Activated CD8-positive, alpha-beta T cell treated with anti-CD3 and anti-CD28 coated beads for 36 hours (primary cell): Measurements from ENCODE around the gene BMP15. TPM values are rescaled to one million over a fixed set of nuclear protein-coding genes. Genes with fewer than 3 reads are reported as not detected.

Experiments used
- ATAC-seq: fragments of 200-7000 bp; cut with Tn5 transposase; one replicate; pipeline ENCODE4 v1.10.0; 2021; ENCODE audit warnings: mild to moderate bottlenecking, moderate library complexity
- CTCF ChIA-PET: fragments of 350-600 bp; sonication (Branson Sonifier 250); formaldehyde crosslinking; loops from one replicate; lab custom pipeline; 2021; ENCODE audit warnings: antibody characterized with exemption; lab: Charles Lee
- POLR2A ChIA-PET: fragments of 350-600 bp; sonication (Branson Sonifier 250); formaldehyde crosslinking; loops from one replicate; lab custom pipeline; 2021; ENCODE audit warnings: antibody characterized with exemption; lab: Charles Lee
- DNase-seq: peaks from one replicate; pipeline ENCODE4 v3.0.0-alpha.2; 2020
- H3K27ac Mint-ChIP-seq: one replicate; pipeline ENCODE4 v1.8.0; 2021; ENCODE audit warnings: mild to moderate bottlenecking, mixed read lengths
- H3K27me3 Mint-ChIP-seq: one replicate; pipeline ENCODE4 v1.8.0; 2021; ENCODE audit warnings: mixed read lengths
- H3K36me3 Mint-ChIP-seq: one replicate; pipeline ENCODE4 v1.8.0; 2021; ENCODE audit warnings: low read depth, mixed read lengths
- H3K4me1 Mint-ChIP-seq: one replicate; pipeline ENCODE4 v1.8.0; 2021; ENCODE audit warnings: low read depth, mixed read lengths
- H3K4me3 Mint-ChIP-seq: one replicate; pipeline ENCODE4 v1.8.0; 2021; ENCODE audit warnings: mild to moderate bottlenecking, moderate library complexity, mixed read lengths
- H3K9me3 Mint-ChIP-seq: one replicate; pipeline ENCODE4 v1.8.0; 2021; ENCODE audit warnings: mixed read lengths
- intact Hi-C: fragments of 100-400 bp; cut with micrococcal nuclease; formaldehyde crosslinking; loops from one replicate; pipeline ENCODE4 v1.10.0; 2022
- total RNA-seq, 2 experiments: library from RNA; stranded (reverse); gene quantifications; one replicate each; pipeline ENCODE4 v1.2.3, GENCODE V29; 2021
- TF ChIP-seq, protein P1 (sequence below): fragments of 200-600 bp; IDR thresholded peaks from one replicate; pipeline ENCODE4 v1.8.0; 2022; ENCODE audit warnings: antibody characterized with exemption, mild to moderate bottlenecking

BMP15 gene
- total RNA-seq, 2 experiments from 2014 or later: not detected

GRCh38 chrX:50893047-50893446 lies 17.5 kb upstream of the BMP15 start:
- ATAC-seq (no peak), DNase-seq (no peak)
- H3K9me3 Mint-ChIP-seq: no peaks in the 10 kb centered on the region
- TF ChIP-seq, protein P1, sequence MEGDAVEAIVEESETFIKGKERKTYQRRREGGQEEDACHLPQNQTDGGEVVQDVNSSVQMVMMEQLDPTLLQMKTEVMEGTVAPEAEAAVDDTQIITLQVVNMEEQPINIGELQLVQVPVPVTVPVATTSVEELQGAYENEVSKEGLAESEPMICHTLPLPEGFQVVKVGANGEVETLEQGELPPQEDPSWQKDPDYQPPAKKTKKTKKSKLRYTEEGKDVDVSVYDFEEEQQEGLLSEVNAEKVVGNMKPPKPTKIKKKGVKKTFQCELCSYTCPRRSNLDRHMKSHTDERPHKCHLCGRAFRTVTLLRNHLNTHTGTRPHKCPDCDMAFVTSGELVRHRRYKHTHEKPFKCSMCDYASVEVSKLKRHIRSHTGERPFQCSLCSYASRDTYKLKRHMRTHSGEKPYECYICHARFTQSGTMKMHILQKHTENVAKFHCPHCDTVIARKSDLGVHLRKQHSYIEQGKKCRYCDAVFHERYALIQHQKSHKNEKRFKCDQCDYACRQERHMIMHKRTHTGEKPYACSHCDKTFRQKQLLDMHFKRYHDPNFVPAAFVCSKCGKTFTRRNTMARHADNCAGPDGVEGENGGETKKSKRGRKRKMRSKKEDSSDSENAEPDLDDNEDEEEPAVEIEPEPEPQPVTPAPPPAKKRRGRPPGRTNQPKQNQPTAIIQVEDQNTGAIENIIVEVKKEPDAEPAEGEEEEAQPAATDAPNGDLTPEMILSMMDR: no peak
- intact Hi-C loops: no loop called here
- peaks cover 11% of the 10 kb centered on the region for H3K27me3 Mint-ChIP-seq
- CTCF ChIA-PET: no interaction called here
- no peak overlapping the region for H3K4me3 Mint-ChIP-seq
- no peaks in the 10 kb centered on the region for H3K4me1 Mint-ChIP-seq
- H3K27ac Mint-ChIP-seq: no peak overlapping the region
- no peaks in the 10 kb centered on the region for H3K36me3 Mint-ChIP-seq
- POLR2A ChIA-PET: no interaction called here

GRCh38 chrX:50893466-50893865 lies 17.1 kb upstream of the BMP15 start:
- intact Hi-C loops: no loop called here
- DNase-seq (no peak), ATAC-seq (no peak)
- Mint-ChIP-seq H3K36me3 (no peaks in the 10 kb centered on the region), H3K4me1 (no peaks in the 10 kb centered on the region), H3K9me3 (no peaks in the 10 kb centered on the region), H3K27ac (no peak overlapping the region), H3K27me3 (peaks cover 11% of the 10 kb centered on the region), H3K4me3 (no peak overlapping the region)
- ChIA-PET CTCF (no interaction called here), POLR2A (no interaction called here)
- TF ChIP-seq, protein P1: no peak

DNA sequence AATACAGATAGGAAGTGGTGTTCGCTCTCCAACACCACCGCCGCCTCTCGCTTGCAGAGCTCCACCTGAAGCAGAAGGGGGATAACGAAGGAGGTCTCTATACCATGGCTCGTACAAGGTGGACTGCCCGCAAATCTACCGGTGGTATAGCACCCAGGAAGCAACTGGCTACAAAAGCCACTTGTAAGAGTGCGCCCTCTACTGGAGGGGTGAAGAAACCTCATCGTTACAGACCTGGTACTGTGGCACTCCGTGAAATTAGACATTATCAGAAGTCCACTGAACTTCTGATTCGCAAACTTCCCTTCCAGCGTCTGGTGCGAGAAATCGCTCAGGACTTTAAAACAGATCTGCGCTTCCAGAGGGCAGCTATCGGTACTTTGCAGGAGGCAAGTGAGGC lies 5.2 kb upstream of the BMP15 start:
- TF ChIP-seq, protein P1: peak; percentile 26
- intact Hi-C loops: loop anchor here (10.0 kb wide), 1 partner anchor 161 kb away; no protein-coding TSS in a partner anchor
- Mint-ChIP-seq H3K27ac (no peak overlapping the region), H3K4me3 (no peak overlapping the region), H3K9me3 (no peaks in the 10 kb centered on the region), H3K36me3 (no peaks in the 10 kb centered on the region), H3K4me1 (no peaks in the 10 kb centered on the region), H3K27me3 (no peaks in the 10 kb centered on the region)
- ATAC-seq (no peak), DNase-seq (peak; percentile 5)
- POLR2A ChIA-PET: no interaction called here
- CTCF ChIA-PET: no interaction called here

- intact Hi-C loops: no loop called here
- Mint-ChIP-seq H3K27me3 (no peaks in the 10 kb centered on the region), H3K36me3 (no peaks in the 10 kb centered on the region), H3K4me1 (no peaks in the 10 kb centered on the region), H3K27ac (no peak overlapping the region), H3K4me3 (no peak overlapping the region), H3K9me3 (no peaks in the 10 kb centered on the region)
- CTCF ChIA-PET: no interaction called here
- TF ChIP-seq, protein P1: no peak
- POLR2A ChIA-PET: no interaction called here
- no peak for DNase-seq
- ATAC-seq: no peak
Measured at GRCh38 chrX:50913520-50913919, 3.0 kb downstream of the BMP15 start.

DNA sequence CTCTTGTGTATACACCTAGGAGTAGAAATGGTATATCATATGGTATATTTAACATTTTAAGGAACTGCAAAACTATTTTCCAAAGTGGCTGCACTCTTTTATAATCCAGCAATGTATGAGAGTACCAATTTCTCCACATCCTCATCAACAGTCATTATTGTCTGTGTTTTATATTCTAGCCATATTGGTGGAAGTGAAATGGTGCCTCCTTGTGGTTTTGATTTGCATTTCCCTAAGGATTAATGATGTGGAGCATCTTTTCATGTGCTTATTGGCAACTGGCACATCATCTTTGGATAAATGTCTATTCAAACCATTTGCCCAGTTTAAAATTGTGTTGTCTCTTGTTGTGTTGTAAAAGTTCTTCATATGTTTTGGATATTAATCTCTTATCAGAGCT lies 9.6 kb downstream of the BMP15 start:
- POLR2A ChIA-PET: no interaction called here
- CTCF ChIA-PET: no interaction called here
- Mint-ChIP-seq H3K27ac (no peak overlapping the region), H3K27me3 (no peaks in the 10 kb centered on the region), H3K36me3 (no peaks in the 10 kb centered on the region), H3K4me1 (no peaks in the 10 kb centered on the region), H3K9me3 (no peaks in the 10 kb centered on the region), H3K4me3 (no peak overlapping the region)
- intact Hi-C loops: no loop called here
- TF ChIP-seq, protein P1: no peak
- ATAC-seq (no peak), DNase-seq (no peak)
